NT2/D1 (cell line): Measurements from ENCODE around the gene AKNA.

ENCODE experiments used
- SUZ12 ChIP-seq: IDR thresholded peaks from 2 replicates; pipeline ENCODE4 v1.6.1; 2011; ENCODE audit not compliant: insufficient read length, insufficient read depth; ENCODE audit errors: extremely low read depth
- YY1 ChIP-seq: IDR thresholded peaks from 2 replicates; pipeline ENCODE4 v1.6.1; 2011; ENCODE audit not compliant: insufficient read length, insufficient read depth
- ZNF274 ChIP-seq: IDR thresholded peaks from 2 replicates; pipeline ENCODE4 v1.6.1; 2011; ENCODE audit warnings: mild to moderate bottlenecking, low read depth, low read length

GRCh38 chr9:114341152-114341830 is 46.5 kb downstream of the AKNA start:
- no peak for TF ChIP-seq SUZ12
- no peak for TF ChIP-seq YY1
- TF ChIP-seq ZNF274, result no peak
